NCI-H146 (cell line): ENCODE measurements around the gene SPRED1.

Source experiments
- DNase-seq: peaks from one replicate; lab custom pipeline; 2025; lab: John Stamatoyannopoulos, UW

SPRED1 gene

GRCh38 chr15:38281031-38281430 lies 28.4 kb downstream of the SPRED1 start:
- no peak for DNase-seq

GRCh38 chr15:38283010-38283409 lies 30.4 kb downstream of the SPRED1 start:
- no peak for DNase-seq

- DNase-seq = no peak
Observed at GRCh38 chr15:38285456-38285855, 32.8 kb downstream of the SPRED1 start.

GRCh38 chr15:38294126-38294525 lies 41.5 kb downstream of the SPRED1 start:
- DNase-seq = no peak

- no peak for DNase-seq
Observed at GRCh38 chr15:38297623-38298388, 45.2 kb downstream of the SPRED1 start.

GRCh38 chr15:38299216-38299615 lies 46.6 kb downstream of the SPRED1 start:
- no peak for DNase-seq

- DNase-seq = no peak
Observed at GRCh38 chr15:38300395-38300794, 47.8 kb downstream of the SPRED1 start.

- no peak for DNase-seq
Observed at GRCh38 chr15:38304481-38304880, 51.8 kb downstream of the SPRED1 start.

GRCh38 chr15:38307251-38307650 lies 54.6 kb downstream of the SPRED1 start:
- DNase-seq = no peak

- no peak for DNase-seq
Observed at GRCh38 chr15:38307861-38308641, 55.4 kb downstream of the SPRED1 start.

GRCh38 chr15:38308797-38309196 lies 56.2 kb downstream of the SPRED1 start:
- DNase-seq = no peak

- no peak for DNase-seq
Observed at GRCh38 chr15:38312190-38312589, 59.6 kb downstream of the SPRED1 start.

GRCh38 chr15:38316311-38316710 lies 63.7 kb downstream of the SPRED1 start:
- no peak for DNase-seq

GRCh38 chr15:38320181-38320580 lies 67.5 kb downstream of the SPRED1 start:
- no peak for DNase-seq

GRCh38 chr15:38320866-38321265 lies 68.2 kb downstream of the SPRED1 start:
- no peak for DNase-seq

- no peak for DNase-seq
Observed at GRCh38 chr15:38323895-38324294, 71.3 kb downstream of the SPRED1 start.

GRCh38 chr15:38324939-38325647 lies 72.5 kb downstream of the SPRED1 start:
- DNase-seq = no peak

- DNase-seq = no peak
Observed at GRCh38 chr15:38325648-38325990, 73.0 kb downstream of the SPRED1 start.

- DNase-seq = no peak
Observed at GRCh38 chr15:38332711-38333110, 80.1 kb downstream of the SPRED1 start.

GRCh38 chr15:38335116-38335515 lies 82.5 kb downstream of the SPRED1 start:
- DNase-seq = no peak

- no peak for DNase-seq
Observed at GRCh38 chr15:38344351-38344750, 91.7 kb downstream of the SPRED1 start.

GRCh38 chr15:38349251-38349650 lies 96.6 kb downstream of the SPRED1 start:
- no peak for DNase-seq

- no peak for DNase-seq
Observed at GRCh38 chr15:38351466-38351865, 98.8 kb downstream of the SPRED1 start.
